Activated CD4-positive, alpha-beta memory T cell treated with anti-CD3 and anti-CD28 coated beads for 36 hours (primary cell): ENCODE results near the gene MCF2L. TPM values are rescaled to one million over a fixed set of nuclear protein-coding genes. Genes with fewer than 3 reads are reported as not detected.
A peak's percentile ranks its signal among the peaks of the same experiment; 100 is the strongest.

Experiments
- CTCF ChIA-PET: fragments of 350-600 bp; sonication (Branson Sonifier 250); formaldehyde crosslinking; loops from one replicate; lab custom pipeline; 2021; ENCODE audit warnings: antibody characterized with exemption, inconsistent platforms; lab: Charles Lee
- POLR2A ChIA-PET: fragments of 350-600 bp; sonication (Branson Sonifier 250); formaldehyde crosslinking; loops from one replicate; lab custom pipeline; 2021; ENCODE audit warnings: antibody characterized with exemption; lab: Charles Lee
- DNase-seq: peaks from one replicate; pipeline ENCODE4 v3.0.0-alpha.2; 2020
- H3K27ac Mint-ChIP-seq: one replicate; pipeline ENCODE4 v1.8.0; 2021; ENCODE audit warnings: mixed read lengths
- H3K27me3 Mint-ChIP-seq: one replicate; pipeline ENCODE4 v1.8.0; 2021; ENCODE audit warnings: mixed read lengths
- H3K36me3 Mint-ChIP-seq: one replicate; pipeline ENCODE4 v1.8.0; 2021; ENCODE audit warnings: mixed read lengths
- H3K4me1 Mint-ChIP-seq: one replicate; pipeline ENCODE4 v1.8.0; 2021; ENCODE audit warnings: low read depth, mixed read lengths
- H3K4me3 Mint-ChIP-seq: one replicate; pipeline ENCODE4 v1.8.0; 2021; ENCODE audit warnings: mild to moderate bottlenecking, mixed read lengths
- H3K9me3 Mint-ChIP-seq: one replicate; pipeline ENCODE4 v1.8.0; 2021; ENCODE audit warnings: mixed read lengths
- intact Hi-C: fragments of 100-400 bp; cut with micrococcal nuclease; formaldehyde crosslinking; loops from one replicate; pipeline ENCODE4 v1.15.1; 2023
- total RNA-seq, 2 experiments: library from RNA; stranded (reverse); gene quantifications; one replicate each; pipeline ENCODE4 v1.2.3, GENCODE V29; 2021

The MCF2L gene
- total RNA-seq, 2 experiments from 2014 or later = 7.1 to 8.0 TPM

- Mint-ChIP-seq H3K36me3 (peaks cover 3% of the 10 kb centered on the region), H3K27ac (no peak overlapping the region), H3K4me1 (peaks cover 5% of the 10 kb centered on the region), H3K27me3 (no peaks in the 10 kb centered on the region), H3K4me3 (no peak overlapping the region), H3K9me3 (peaks cover 8% of the 10 kb centered on the region)
- intact Hi-C loops = no loop called here
- CTCF ChIA-PET = no interaction called here
- no peak for DNase-seq
- POLR2A ChIA-PET = no interaction called here
Measured at GRCh38 chr13:113142876-113143275, 173.9 kb downstream of the MCF2L start.

DNA sequence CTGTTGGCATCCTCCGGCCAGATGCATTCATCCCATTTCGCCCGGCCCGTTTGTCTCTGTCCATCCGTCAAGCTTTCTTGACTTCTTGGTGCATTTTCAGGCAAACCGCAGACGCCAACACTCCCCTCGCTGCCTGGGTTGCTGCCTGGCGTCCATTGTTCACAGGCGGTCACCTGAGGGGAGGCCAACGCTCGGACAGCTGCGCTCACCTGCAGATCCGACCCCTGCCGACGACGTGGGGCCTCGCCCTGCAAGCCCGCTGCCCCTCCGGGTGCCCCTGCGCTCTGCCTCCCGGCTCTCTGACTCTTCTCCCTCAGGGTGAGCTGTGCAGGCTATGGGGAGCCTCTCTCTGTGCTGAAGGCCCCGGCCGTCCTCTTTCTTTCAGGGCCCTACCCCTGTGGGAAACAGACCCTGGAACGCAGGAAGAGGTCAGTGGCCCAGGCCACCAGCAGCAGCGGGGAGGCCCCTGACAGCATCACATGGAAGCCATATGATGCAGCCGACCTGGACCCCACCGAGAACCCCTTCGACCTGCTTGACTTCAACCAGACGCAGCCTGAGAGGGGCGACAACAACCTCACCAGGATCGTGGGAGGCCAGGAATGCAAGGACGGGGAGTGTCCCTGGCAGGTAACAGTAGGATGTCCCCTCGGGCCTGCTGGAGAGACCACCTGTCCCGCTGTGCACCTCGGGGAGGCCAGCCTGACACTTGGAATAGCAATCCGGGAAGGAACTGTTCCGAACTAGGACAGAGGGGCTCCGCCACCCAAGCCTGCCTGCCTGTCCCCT is 174.6 kb downstream of the MCF2L start:
- CTCF ChIA-PET = no interaction called here
- peaks cover 5% of the 10 kb centered on the region for H3K4me1 Mint-ChIP-seq
- peaks cover 8% of the 10 kb centered on the region for H3K9me3 Mint-ChIP-seq
- H3K27me3 Mint-ChIP-seq = no peaks in the 10 kb centered on the region
- POLR2A ChIA-PET = no interaction called here
- no peak overlapping the region for H3K4me3 Mint-ChIP-seq
- intact Hi-C loops = no loop called here
- peaks cover 3% of the 10 kb centered on the region for H3K36me3 Mint-ChIP-seq
- no peak for DNase-seq
- no peak overlapping the region for H3K27ac Mint-ChIP-seq

- CTCF ChIA-PET = no interaction called here
- no peak overlapping the region for H3K27ac Mint-ChIP-seq
Measured at GRCh38 chr13:113144255-113144629, 175.2 kb downstream of the MCF2L start.

GRCh38 chr13:113145496-113145895 is 176.5 kb downstream of the MCF2L start:
- ChIA-PET POLR2A (no interaction called here), CTCF (no interaction called here)
- Mint-ChIP-seq H3K9me3 (peaks cover 8% of the 10 kb centered on the region), H3K36me3 (peaks cover 3% of the 10 kb centered on the region), H3K27ac (peak overlapping the region; percentile 42), H3K4me1 (peaks cover 5% of the 10 kb centered on the region), H3K27me3 (no peaks in the 10 kb centered on the region), H3K4me3 (no peak overlapping the region)
- DNase-seq = peak; percentile 78
- intact Hi-C loops = no loop called here

More at GRCh38 chr13:113144255-113144629, 175.2 kb downstream of the MCF2L start:
- Mint-ChIP-seq H3K36me3 (peaks cover 3% of the 10 kb centered on the region), H3K4me1 (peaks cover 5% of the 10 kb centered on the region), H3K4me3 (no peak overlapping the region), H3K9me3 (peaks cover 8% of the 10 kb centered on the region), H3K27me3 (no peaks in the 10 kb centered on the region)
- intact Hi-C loops = no loop called here
- POLR2A ChIA-PET = no interaction called here
- peak; percentile 1 for DNase-seq

DNA sequence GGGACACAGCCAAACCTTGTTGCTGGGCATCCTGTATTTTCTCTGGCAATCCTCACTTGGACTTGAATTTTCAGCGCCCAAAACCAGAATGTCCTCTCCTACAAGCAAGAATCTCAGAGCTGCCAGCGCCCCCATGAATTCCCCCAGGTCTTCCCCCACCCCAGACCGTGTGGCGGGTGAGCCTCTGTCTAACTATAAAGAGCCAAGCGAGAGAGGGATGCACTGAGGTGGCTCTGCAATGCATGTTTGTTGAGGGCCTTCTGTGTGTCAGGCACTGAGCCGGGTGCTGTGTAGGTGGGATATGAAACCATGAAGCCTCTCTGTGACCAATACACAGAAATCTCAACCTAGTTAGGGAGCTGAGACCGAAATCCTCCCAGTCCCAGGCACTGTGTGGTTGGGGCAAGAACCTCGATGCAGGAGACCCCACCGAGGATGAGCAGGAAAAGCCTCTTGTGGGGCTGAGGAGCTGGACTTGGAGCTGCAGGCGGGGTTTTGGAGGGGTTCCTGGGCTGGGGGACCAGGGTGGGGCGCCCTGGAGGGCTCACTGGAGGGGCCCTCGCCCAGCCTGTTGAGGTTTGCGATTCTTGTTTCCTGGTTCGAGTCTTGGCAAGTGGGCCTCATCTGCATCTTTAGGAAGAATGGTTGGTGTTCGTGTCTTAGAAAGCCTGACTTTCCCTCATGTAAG is 177.0 kb downstream of the MCF2L start:
- DNase-seq = peak; percentile 14
- Mint-ChIP-seq H3K27ac (peak overlapping the region; percentile 42), H3K4me1 (peaks cover 5% of the 10 kb centered on the region), H3K9me3 (peaks cover 8% of the 10 kb centered on the region), H3K27me3 (peaks cover 1% of the 10 kb centered on the region), H3K4me3 (no peak overlapping the region), H3K36me3 (peaks cover 3% of the 10 kb centered on the region)
- ChIA-PET CTCF (no interaction called here), POLR2A (no interaction called here)
- intact Hi-C loops = no loop called here

- Mint-ChIP-seq H3K4me3 (no peak overlapping the region), H3K36me3 (peaks cover 3% of the 10 kb centered on the region), H3K9me3 (peaks cover 8% of the 10 kb centered on the region), H3K27me3 (peaks cover 2% of the 10 kb centered on the region), H3K4me1 (peaks cover 7% of the 10 kb centered on the region), H3K27ac (no peak overlapping the region)
- ChIA-PET CTCF (no interaction called here), POLR2A (no interaction called here)
- intact Hi-C loops = no loop called here
- peak; percentile 2 for DNase-seq
Measured at GRCh38 chr13:113146750-113147149, 177.7 kb downstream of the MCF2L start.

GRCh38 chr13:113147206-113147605 is 178.2 kb downstream of the MCF2L start:
- peak; percentile 4 for DNase-seq
- POLR2A ChIA-PET = no interaction called here
- intact Hi-C loops = no loop called here
- Mint-ChIP-seq H3K27me3 (peaks cover 2% of the 10 kb centered on the region), H3K4me1 (peaks cover 9% of the 10 kb centered on the region), H3K4me3 (no peak overlapping the region), H3K9me3 (peaks cover 8% of the 10 kb centered on the region), H3K27ac (no peak overlapping the region), H3K36me3 (peaks cover 3% of the 10 kb centered on the region)
- CTCF ChIA-PET = no interaction called here

DNA sequence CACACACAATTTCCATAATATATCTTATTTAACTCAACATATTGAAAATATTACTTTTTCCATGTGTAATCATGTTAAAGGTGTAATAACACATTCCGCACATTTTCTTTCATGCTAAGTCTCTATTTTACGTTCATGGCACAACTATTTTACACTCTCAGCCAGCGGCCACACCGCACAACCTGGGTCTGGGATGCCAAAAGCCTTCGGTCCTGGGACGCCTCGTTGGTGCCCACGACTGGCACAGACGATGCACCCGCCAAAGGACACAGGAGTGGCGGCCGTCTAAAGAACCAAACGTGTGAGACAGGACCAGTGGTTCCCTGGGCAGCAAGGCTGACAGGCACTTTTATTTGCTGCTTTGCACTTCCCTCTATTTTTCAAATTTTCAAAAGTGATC is 179.4 kb downstream of the MCF2L start:
- POLR2A ChIA-PET = no interaction called here
- peak; percentile 1 for DNase-seq
- Mint-ChIP-seq H3K4me3 (no peak overlapping the region), H3K36me3 (peaks cover 3% of the 10 kb centered on the region), H3K4me1 (peaks cover 19% of the 10 kb centered on the region), H3K9me3 (peaks cover 8% of the 10 kb centered on the region), H3K27me3 (peaks cover 2% of the 10 kb centered on the region), H3K27ac (no peak overlapping the region)
- CTCF ChIA-PET = no interaction called here
- intact Hi-C loops = no loop called here

GRCh38 chr13:113148940-113149503 is 180.0 kb downstream of the MCF2L start:
- Mint-ChIP-seq H3K9me3 (peaks cover 8% of the 10 kb centered on the region), H3K4me1 (peaks cover 20% of the 10 kb centered on the region), H3K4me3 (no peak overlapping the region), H3K27me3 (peaks cover 2% of the 10 kb centered on the region), H3K36me3 (peaks cover 3% of the 10 kb centered on the region), H3K27ac (no peak overlapping the region)
- intact Hi-C loops = no loop called here
- ChIA-PET CTCF (no interaction called here), POLR2A (no interaction called here)
- peak; percentile 2 for DNase-seq

Other genes with a start within 250 kb of the MCF2L start
- under 1 TPM; 0.29 to 0.56 TPM for gene F7, start 136.6 kb downstream of the MCF2L start, total RNA-seq
- gene F10, start 153.6 kb downstream of the MCF2L start, total RNA-seq = not detected
- gene PROZ, start 189.4 kb downstream of the MCF2L start, total RNA-seq = not detected
- 10 to 100 TPM; 66.6 to 72.4 TPM for gene PCID2, start 239.5 kb downstream of the MCF2L start, total RNA-seq
- 10 to 100 TPM; 65.9 to 70.2 TPM for gene CUL4A, start 240.4 kb downstream of the MCF2L start, total RNA-seq